ENCODE data around the gene DCLK1.

- TF ChIP-seq, protein P1, sequence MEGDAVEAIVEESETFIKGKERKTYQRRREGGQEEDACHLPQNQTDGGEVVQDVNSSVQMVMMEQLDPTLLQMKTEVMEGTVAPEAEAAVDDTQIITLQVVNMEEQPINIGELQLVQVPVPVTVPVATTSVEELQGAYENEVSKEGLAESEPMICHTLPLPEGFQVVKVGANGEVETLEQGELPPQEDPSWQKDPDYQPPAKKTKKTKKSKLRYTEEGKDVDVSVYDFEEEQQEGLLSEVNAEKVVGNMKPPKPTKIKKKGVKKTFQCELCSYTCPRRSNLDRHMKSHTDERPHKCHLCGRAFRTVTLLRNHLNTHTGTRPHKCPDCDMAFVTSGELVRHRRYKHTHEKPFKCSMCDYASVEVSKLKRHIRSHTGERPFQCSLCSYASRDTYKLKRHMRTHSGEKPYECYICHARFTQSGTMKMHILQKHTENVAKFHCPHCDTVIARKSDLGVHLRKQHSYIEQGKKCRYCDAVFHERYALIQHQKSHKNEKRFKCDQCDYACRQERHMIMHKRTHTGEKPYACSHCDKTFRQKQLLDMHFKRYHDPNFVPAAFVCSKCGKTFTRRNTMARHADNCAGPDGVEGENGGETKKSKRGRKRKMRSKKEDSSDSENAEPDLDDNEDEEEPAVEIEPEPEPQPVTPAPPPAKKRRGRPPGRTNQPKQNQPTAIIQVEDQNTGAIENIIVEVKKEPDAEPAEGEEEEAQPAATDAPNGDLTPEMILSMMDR (IDR thresholded peaks at IDR 0.05; ENCODE audit: poor library complexity): no peak
- TF ChIP-seq EZH2 (IDR thresholded peaks at IDR 0.05; ENCODE audit: borderline replicate concordance): no peak
These were observed 241.6 kb downstream of the DCLK1 start for GRCh38 chr13:35889560-35889959.

All from hepatocyte (in vitro differentiated cells).